A673 (cell line): ENCODE measurements around the gene NHERF1.
A peak's percentile ranks its signal among the peaks of the same experiment; 100 is the strongest.

Experiments
- CTCF ChIP-seq: fragments of 300-800, 200-600 bp; sonication (generic); conservative IDR thresholded peaks from 2 replicates; pipeline ENCODE4 v1.5.1; 2017; ENCODE audit warnings: low read depth, mild to moderate bottlenecking, antibody characterized with exemption, low read length, moderate library complexity, mixed read lengths
- EZH2 ChIP-seq: fragments of 200-600 bp; sonication (generic); IDR thresholded peaks from 2 replicates; pipeline ENCODE4 v1.6.1; 2017; ENCODE audit warnings: borderline replicate concordance, low read depth, mild to moderate bottlenecking, mixed read lengths, antibody characterized with exemption, low read length; ENCODE audit not compliant: poor library complexity, severe bottlenecking

DNA sequence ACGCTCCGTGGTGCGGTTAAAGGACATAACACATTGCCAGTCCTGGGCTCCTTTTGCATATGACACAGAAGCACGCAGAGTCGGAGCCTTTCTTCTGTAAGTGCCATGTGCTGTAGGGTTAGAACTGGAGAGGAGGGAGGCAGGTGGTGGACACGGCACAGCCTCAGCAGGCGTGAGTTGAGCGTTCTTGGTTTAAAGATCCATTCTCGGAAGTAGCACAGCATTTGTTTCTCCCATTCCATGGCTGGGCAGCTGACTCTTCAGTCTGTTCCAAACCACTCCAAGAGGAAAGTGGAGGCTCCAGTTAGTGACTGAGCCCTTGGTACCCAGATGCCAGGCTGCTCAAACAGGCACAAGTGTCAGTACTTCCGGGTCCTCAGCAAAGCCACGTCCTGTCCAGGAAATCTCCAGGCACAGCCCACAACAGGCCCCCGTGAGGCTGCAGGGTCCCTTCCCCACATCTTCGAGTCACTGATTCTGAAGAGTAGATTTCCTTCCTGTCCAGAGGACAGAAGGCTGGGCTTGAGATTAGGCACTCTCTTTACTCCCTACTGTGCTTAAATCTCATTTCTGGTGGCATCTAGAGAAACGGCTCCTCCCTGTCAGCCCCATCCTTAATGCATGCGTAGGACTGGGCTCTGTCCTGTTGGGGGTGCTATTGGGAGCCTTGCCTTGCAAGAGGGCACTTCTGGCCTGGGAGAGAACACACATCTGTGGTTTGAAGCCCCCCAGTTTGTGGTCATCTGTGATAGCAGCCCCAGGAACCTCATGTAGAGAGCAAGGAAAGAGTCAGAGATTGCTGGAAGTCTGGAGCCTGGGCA lies 67.3 kb downstream of the NHERF1 start:
- TF ChIP-seq CTCF (peak; percentile 91), EZH2 (no peak)
